HG03442 (cell line): ENCODE measurements around the gene FAHD1.

Source experiments
- ATAC-seq: cut with Tn5 transposase; IDR thresholded peaks from one replicate; pipeline ENCODE4 v1.9.1; 2021; ENCODE audit warnings: mild to moderate bottlenecking, moderate library complexity; ENCODE audit not compliant: unreplicated experiment

Gene FAHD1

DNA sequence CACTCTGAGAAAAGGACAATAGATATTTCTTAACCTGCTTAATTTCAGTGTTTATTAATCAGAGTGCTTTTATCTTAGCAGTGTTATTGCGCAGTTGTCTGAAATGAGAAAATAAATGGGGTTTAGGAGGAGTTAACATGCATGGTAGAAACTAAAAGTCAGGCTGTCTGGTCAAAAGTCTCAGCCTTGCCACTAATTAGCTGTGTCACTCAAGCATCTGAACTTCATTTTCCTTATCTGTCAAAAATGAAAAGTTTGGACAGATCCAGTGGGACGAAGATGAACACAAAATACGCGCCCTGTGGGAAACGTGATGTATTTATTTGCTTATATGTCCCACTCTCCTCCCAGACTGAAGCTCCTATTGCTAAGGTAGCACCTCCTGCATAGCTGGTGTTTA lies 51.2 kb downstream of the FAHD1 start:
- ATAC-seq, result no peak
